Astrocyte (in vitro differentiated cells and primary cell): ENCODE measurements around the gene ACBD3. TPM values are rescaled to one million over a fixed set of nuclear protein-coding genes. Genes with fewer than 3 reads are reported as not detected.

ENCODE experiments used
- DNase-seq: peaks from one replicate; pipeline ENCODE4 v3.0.0-alpha.2; 2010; ENCODE audit warnings: low read depth
- FAIRE-seq: peaks from 2 replicates; lab custom pipeline; 2011; peaks lifted over from hg19 to GRCh38; lab: Jason Lieb, UNC
- H2AFZ ChIP-seq: 2 replicates; pipeline ENCODE4 v1.6.0; 2012; ENCODE audit warnings: low read depth, low read length, inconsistent platforms
- H3K27ac ChIP-seq: 2 replicates; pipeline ENCODE4 v1.5.1; 2011; ENCODE audit warnings: low read depth, low read length, inconsistent platforms
- H3K27me3 ChIP-seq: 2 replicates; pipeline ENCODE4 v1.6.0; 2011; ENCODE audit warnings: low read length, inconsistent platforms; ENCODE audit not compliant: insufficient read depth
- H3K36me3 ChIP-seq: 2 replicates; pipeline ENCODE4 v1.5.1; 2011; ENCODE audit warnings: low read length, inconsistent platforms; ENCODE audit not compliant: insufficient read depth
- H3K4me1 ChIP-seq: 2 replicates; pipeline ENCODE4 v1.5.1; 2011; ENCODE audit warnings: low read length, inconsistent platforms; ENCODE audit not compliant: insufficient read depth
- H3K4me2 ChIP-seq: 2 replicates; pipeline ENCODE4 v1.6.0; 2012; ENCODE audit warnings: low read length, inconsistent platforms
- H3K4me3 ChIP-seq: 2 replicates; pipeline ENCODE4 v1.5.1; 2011; ENCODE audit warnings: low read depth, mild to moderate bottlenecking, low read length, inconsistent platforms; ENCODE audit not compliant: insufficient read depth
- H3K79me2 ChIP-seq: 2 replicates; pipeline ENCODE4 v1.6.0; 2012; ENCODE audit warnings: mild to moderate bottlenecking, low read length, inconsistent platforms; ENCODE audit not compliant: insufficient read depth
- H3K9ac ChIP-seq: 2 replicates; pipeline ENCODE4 v1.6.0; 2012; ENCODE audit warnings: mild to moderate bottlenecking, low read length, inconsistent platforms
- H3K9me3 ChIP-seq: 2 replicates; pipeline ENCODE4 v1.5.1; 2012; ENCODE audit warnings: low read depth, mild to moderate bottlenecking, low read length, inconsistent platforms; ENCODE audit not compliant: insufficient read depth
- H4K20me1 ChIP-seq: 2 replicates; pipeline ENCODE4 v1.6.0; 2012; ENCODE audit warnings: low read length, inconsistent platforms; ENCODE audit not compliant: insufficient read depth
- H3K27ac Mint-ChIP-seq: one replicate; pipeline ENCODE4 v1.8.0; 2021; ENCODE audit warnings: mild to moderate bottlenecking, mixed read lengths; ENCODE audit not compliant: unreplicated experiment
- H3K27me3 Mint-ChIP-seq: one replicate; pipeline ENCODE4 v1.8.0; 2021; ENCODE audit warnings: low read depth, mixed read lengths; ENCODE audit not compliant: unreplicated experiment
- H3K36me3 Mint-ChIP-seq: one replicate; pipeline ENCODE4 v1.8.0; 2021; ENCODE audit warnings: low read depth, mixed read lengths; ENCODE audit not compliant: unreplicated experiment
- H3K4me1 Mint-ChIP-seq: one replicate; pipeline ENCODE4 v1.8.0; 2021; ENCODE audit warnings: low read depth, mixed read lengths; ENCODE audit not compliant: unreplicated experiment
- H3K4me3 Mint-ChIP-seq: one replicate; pipeline ENCODE4 v1.8.0; 2021; ENCODE audit warnings: mild to moderate bottlenecking, moderate library complexity, mixed read lengths; ENCODE audit not compliant: unreplicated experiment
- H3K9me3 Mint-ChIP-seq: one replicate; pipeline ENCODE4 v1.8.0; 2021; ENCODE audit warnings: mild to moderate bottlenecking, mixed read lengths; ENCODE audit not compliant: unreplicated experiment
- CTCF ChIP-seq: IDR thresholded peaks from 2 replicates; pipeline ENCODE4 v1.5.1; 2011; ENCODE audit warnings: low read depth, mild to moderate bottlenecking, inconsistent platforms, low read length, moderate library complexity; ENCODE audit not compliant: insufficient read depth
- EZH2 ChIP-seq: IDR thresholded peaks from 2 replicates; pipeline ENCODE4 v1.6.1; 2012; ENCODE audit warnings: mild to moderate bottlenecking, low read length, inconsistent platforms; ENCODE audit not compliant: insufficient read depth
- total RNA-seq: library from RNA; stranded (reverse); gene quantifications from 2 replicates; pipeline ENCODE4 v1.2.1, GENCODE V29; 2021

Gene ACBD3
- total RNA-seq, 1 donor from 2014 or later, result 66.7 TPM

GRCh38 chr1:226210571-226211176 lies 24.1 kb upstream of the ACBD3 start:
- no peaks in the 10 kb centered on the region for H3K9me3 ChIP-seq
- TF ChIP-seq CTCF, result no peak
- no peak for TF ChIP-seq EZH2
- H3K4me2 ChIP-seq, result no peak overlapping the region
- no peaks in the 10 kb centered on the region for H3K36me3 Mint-ChIP-seq
- H3K79me2 ChIP-seq, result no peaks in the 10 kb centered on the region
- H3K4me1 ChIP-seq, result no peaks in the 10 kb centered on the region
- H3K27me3 ChIP-seq, result no peaks in the 10 kb centered on the region
- H3K9me3 Mint-ChIP-seq, result peaks cover 3% of the 10 kb centered on the region
- no peak for DNase-seq
- H3K36me3 ChIP-seq, result no peaks in the 10 kb centered on the region
- H4K20me1 ChIP-seq, result no peaks in the 10 kb centered on the region
- FAIRE-seq, result no peak
- no peak overlapping the region for H2AFZ ChIP-seq
- no peak overlapping the region for H3K9ac ChIP-seq
- H3K27ac ChIP-seq, result no peak overlapping the region
- H3K4me3 Mint-ChIP-seq, result no peak overlapping the region
- H3K4me3 ChIP-seq, result no peak overlapping the region
- no peak overlapping the region for H3K27ac Mint-ChIP-seq
- H3K27me3 Mint-ChIP-seq, result peaks cover 12% of the 10 kb centered on the region
- H3K4me1 Mint-ChIP-seq, result no peaks in the 10 kb centered on the region

- DNase-seq (no peak), FAIRE-seq (no peak)
- peaks cover 11% of the 10 kb centered on the region for H3K27me3 Mint-ChIP-seq
Observed at GRCh38 chr1:226209307-226210059, 22.9 kb upstream of the ACBD3 start.

More at GRCh38 chr1:226209307-226210059, 22.9 kb upstream of the ACBD3 start:
- Histone ChIP-seq H3K36me3 (no peaks in the 10 kb centered on the region), H2AFZ (no peak overlapping the region), H3K4me3 (no peak overlapping the region), H3K9me3 (no peaks in the 10 kb centered on the region), H3K4me2 (no peak overlapping the region), H3K4me1 (no peaks in the 10 kb centered on the region), H3K27me3 (no peaks in the 10 kb centered on the region), H3K27ac (no peak overlapping the region), H3K79me2 (no peaks in the 10 kb centered on the region), H3K9ac (no peak overlapping the region), H4K20me1 (no peaks in the 10 kb centered on the region)
- Mint-ChIP-seq H3K4me1 (no peaks in the 10 kb centered on the region), H3K27ac (no peak overlapping the region), H3K9me3 (peaks cover 3% of the 10 kb centered on the region), H3K36me3 (no peaks in the 10 kb centered on the region), H3K4me3 (no peak overlapping the region)
- TF ChIP-seq CTCF (no peak), EZH2 (no peak)
